ENCODE results near the gene DIS3L2.
"Not testable (repeated sequence)": the region's sequence is repeated elsewhere in the genome, so short reads cannot be mapped to it uniquely, and the experiment has no call there.

Gene DIS3L2

DNA sequence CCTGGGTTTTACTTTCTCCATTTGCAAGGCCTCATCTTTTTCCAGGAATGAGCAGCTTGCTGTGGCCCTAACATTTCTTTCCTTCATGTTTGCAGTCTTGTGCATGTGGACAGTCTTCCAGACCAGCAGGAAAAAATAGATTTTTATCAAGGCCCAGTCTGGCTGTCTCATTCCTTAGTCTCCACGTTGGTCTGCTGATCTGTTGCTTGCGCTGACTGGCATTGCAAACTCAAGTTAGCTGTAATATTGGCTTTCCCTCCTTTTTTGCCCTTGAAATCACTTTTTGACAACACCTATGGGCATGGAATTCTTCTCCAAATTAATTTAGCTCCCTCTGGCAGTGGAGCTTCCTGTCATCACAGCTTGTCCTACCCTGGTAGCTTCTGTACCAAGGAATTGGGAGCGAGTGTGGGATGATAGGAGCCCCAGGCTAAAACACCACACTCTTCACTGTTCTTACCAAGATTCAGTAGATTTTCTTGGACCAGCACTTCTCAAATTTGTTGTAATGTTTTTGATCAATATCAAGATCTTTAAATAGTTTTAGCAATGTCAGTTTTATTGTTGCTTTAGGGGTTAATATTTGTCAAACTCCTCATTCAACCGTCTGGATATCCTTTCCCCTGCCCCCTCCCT, 48.2 kb downstream of the DIS3L2 start:
- DNase-seq, result no peak

DNA sequence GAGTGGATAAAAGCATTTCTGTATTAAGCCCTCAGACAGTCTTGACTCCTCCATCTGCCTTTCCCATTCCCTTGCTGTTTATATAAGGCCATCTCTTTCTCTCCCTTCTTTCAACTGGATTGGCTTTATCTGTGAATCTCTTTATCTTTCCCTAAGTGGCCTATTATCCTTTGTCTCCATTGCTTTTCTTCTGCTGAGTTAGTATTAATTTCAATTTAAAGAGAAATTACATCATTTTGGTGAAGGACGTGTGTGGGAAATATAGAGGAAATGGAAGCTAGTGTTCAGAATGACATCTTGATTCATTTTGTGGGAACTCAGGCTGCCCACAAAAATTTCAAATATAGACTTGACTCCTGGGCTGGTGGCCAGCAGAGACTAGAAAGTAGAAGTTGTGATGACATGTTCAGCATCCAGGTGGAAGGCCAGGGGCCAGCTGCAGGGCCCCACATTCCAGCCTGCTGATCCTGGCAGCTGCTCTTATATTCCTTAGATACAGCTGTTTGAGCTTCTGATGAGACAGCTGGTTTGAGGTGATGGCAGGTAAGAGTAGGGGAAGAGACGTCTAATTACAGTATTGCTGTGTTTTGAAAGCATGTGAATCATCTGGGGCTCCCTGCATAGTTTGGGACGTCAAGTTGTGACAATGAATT, 52.3 kb downstream of the DIS3L2 start:
- no peak for DNase-seq

DNA sequence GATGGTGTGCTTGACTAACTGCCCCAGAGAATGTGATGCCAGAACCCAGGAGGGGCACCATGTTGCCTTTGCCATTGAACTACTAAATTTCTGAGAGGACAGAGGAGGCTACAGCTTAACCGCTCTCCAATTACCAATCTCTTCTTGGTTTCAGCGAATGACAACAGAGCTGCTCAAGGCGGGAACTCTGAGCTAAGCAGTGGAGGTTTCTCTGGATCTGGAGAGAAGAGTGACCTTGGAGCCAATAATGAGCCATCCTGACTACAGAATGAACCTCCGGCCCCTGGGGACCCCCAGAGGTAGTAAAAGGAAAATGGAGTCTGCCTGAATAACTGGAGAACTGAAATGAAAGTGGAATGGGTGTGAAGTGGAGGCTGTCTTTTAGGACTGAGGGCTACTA, 53.2 kb downstream of the DIS3L2 start:
- DNase-seq, result no peak

DNA sequence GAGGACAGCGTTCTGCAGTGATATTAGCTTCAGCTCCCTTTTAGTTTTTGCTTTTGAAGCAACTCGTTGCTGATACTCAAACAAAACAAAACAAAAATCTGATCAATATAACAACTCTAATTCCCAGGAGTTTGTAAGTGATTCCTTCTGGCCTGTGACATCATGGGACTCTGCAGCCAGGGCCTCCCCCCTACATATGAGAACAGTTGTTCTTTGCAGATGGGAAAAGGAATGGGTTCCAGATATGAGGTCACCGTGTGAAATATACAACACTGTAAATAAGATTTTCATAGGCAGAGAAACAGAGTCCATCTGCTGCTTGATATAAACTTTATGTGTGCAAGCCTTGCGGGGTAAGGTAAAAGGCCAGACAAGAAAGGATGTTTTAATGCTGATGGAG, 56.7 kb downstream of the DIS3L2 start:
- DNase-seq, result no peak

DNA sequence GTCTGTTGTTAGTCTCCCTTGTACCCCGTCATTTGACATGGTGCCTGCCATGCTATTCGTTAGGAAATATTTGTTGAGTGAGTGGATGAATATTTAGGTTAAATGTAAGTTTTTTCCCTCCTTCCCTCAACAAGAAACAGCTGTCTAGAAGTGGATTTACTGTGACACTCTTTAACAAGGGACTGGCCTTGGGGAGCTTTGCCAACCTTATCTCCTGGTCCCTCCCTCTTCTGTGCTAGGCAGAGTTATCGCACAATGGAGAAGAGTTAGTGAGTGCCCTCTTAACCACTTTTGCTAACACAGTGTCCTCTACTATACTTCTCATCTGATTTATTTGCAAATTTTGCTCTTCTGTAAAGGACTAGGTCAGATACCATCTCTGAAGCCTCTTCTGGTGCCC, 61.2 kb downstream of the DIS3L2 start:
- DNase-seq, result no peak

DNA sequence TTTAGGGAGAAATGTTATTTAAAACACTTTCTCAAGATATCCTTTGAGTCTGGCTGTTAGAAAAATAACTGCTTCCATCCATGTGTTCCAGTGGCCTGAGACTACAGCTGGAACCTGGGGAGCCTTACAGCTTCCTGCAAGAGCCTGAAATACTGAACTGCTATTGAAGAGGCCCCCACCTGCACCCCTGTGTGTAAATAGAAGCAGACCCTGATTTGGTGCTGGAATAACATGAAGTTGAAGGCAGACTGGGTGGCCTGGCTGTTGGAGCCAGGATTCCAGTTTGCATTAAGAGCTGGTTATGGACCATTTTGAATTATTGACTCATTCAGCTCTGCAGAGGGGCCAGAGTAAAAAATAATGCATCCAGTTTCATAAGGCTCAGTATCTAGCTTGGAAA, 61.9 kb downstream of the DIS3L2 start:
- DNase-seq, result no peak

DNA sequence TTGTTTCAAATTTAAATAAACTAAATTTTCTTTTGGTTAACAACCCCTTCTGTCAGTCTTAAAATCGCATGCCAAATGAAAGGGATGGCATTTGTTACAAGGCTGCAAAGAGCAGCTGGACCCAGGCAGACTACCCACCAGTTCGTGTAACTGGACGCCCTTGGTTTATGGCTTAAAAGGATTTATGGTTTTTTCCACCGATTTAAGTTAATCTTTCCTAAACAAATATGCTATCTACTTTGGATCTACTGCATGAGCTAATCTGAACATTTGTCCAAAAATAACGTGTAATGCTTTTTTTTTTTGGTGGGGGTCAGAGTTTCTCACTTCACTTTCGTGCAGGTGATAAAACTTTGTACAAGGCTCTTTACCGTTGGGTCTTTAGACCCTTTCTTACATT, 62.9 kb downstream of the DIS3L2 start:
- no peak for DNase-seq

DNA sequence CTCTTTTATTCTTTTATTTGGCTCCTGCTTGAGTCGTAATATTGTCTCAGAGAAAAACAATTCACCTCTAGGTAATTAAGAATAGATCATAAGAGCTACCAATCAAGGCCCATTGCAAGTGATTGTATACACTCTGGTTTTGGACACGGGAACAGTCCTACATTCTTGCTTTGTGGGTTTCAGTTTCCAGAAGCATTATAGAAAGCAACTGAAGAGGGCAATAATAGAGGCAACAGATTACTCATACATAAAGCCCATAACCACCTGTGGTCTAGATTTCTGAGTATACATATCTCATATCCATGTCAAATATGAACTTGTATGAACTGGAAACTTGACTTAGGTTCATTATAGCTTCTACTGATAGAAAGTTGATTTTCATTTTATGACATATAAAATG, 65.4 kb downstream of the DIS3L2 start:
- DNase-seq, result no peak

DNA sequence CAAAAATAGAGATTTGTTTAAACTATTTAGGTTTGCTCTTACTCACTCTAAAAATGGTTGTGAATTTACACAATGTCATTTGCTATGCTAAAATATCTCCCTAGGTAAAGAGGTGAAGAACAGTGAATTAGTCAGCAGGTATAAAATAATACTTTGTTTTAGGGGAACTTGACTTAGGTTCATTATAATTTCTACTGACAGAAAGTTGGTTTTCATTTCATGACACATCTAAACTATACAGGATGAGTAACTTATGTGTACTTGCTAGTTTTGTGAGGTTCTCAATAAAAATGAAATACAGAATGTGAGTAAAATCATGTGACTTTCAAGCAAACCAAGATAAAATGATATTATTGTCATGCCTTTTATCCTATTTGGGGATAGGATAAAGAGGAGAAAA, 66.0 kb downstream of the DIS3L2 start:
- DNase-seq, result no peak

DNA sequence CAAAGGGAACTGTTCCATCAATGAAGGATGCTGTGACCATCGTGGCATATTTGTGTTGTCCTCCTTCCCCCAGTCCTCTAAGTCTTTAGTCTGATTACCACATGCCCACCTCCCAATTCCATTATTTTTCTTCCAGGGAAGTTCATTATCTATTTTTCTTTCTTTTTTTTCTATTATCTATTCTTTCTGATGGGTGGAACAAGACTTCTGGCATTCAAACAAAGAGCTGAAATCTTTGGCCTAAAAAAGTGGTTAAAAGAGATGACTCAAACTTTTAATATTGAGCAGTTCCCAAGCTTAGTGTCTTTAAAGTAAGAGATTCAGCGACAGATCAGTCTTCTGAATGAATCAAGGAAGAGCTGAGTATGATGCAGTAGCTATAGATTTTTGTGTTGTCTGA, 66.6 kb downstream of the DIS3L2 start:
- DNase-seq, result no peak

DNA sequence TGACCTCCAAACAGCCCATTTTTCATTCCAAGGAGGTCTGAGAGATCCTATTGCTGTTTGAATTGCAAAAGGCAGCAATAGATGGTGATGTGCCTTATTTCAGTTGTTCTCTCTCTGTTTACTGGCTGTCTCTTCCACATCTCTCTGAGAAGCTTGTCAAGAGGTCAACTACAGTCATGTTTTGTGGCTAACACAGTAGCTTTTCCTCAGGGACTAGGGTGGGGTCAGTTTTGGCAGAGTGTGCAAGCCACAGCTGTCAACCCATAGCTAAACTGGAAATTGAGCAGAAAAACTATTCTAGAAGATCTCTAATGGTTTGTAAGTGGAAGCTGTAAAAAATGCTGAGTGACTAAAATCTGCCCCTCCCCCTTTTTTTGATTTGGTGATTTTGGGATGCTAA, 67.1 kb downstream of the DIS3L2 start:
- no peak for DNase-seq

DNA sequence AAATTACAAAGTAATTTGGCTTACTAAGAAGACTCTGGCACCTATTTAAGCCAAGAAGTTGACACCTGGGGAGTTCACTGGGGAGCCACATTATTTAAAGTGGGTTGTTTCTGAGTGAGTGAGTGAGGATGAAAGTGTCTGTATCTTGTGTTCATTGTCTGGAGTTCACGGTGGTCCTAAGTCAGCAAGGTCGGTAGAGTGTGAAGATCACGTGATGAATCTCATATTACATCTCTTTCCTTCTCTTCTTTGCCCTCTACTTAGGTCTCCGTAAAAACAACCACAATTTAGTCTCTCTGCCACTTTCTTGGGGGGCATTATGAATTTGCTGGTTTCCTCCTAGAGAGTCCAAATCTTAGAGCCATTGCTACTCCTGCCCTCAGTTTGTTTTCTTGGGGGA, 67.8 kb downstream of the DIS3L2 start:
- DNase-seq, result no peak

DNA sequence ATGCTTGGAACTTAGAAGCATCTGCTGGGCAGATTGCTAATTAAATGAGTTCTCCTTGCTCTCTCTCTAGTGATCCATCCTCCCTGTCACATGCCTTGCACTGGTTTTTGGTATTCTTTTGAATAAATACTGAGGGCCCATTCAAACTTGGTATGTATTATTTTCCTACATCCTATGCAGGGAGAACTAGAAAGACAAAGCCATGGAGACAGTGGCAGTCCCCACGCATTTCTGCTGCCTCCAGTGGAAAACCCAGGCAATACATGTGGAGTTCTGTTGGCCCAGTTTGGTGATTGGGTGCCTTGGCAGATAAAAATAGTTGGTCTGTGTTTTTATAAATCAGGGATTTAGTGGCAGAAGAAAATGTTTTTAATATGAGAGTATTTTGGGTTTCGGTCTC, 68.7 kb downstream of the DIS3L2 start:
- no peak for DNase-seq

DNA sequence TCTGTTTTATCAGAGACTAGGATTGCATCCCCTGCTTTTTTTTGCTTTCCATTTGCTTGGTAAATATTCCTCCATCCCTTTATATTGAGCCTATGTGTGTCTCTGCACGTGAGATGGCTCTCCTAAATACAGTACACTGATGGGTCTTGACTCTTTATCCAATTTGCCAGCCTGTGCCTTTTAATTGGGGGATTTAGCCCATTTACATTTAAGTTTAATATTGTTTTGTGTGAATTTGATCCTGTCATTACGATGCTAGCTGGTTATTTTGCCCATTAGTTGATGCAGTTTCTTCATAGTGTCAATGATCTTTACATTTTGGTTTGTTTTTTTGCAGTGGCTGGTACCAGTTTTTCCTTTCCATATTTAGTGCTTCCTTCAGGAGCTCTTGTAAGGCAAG, 73.8 kb downstream of the DIS3L2 start:
- not testable (repeated sequence) for DNase-seq

DNA sequence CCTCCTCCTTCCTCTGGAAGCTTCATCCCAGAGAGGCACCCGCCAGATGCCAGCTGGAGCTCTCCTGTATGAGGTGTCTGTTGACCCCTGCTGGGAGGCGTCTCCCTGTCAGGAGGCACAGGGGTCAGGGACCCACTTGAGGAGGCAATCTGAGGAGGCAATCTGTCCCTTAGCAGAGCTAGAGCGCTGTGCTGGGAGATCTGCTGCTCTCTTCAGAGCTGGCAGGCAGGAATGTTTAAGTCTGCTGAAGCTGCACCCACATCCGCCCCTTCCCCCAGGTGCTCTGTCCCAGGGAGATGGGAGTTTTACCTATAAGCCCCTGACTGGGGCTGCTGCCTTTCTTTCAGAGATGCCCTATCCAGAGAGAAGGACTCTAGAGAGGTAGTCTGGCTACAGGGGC, 75.4 kb downstream of the DIS3L2 start:
- not testable (repeated sequence) for DNase-seq

DNA sequence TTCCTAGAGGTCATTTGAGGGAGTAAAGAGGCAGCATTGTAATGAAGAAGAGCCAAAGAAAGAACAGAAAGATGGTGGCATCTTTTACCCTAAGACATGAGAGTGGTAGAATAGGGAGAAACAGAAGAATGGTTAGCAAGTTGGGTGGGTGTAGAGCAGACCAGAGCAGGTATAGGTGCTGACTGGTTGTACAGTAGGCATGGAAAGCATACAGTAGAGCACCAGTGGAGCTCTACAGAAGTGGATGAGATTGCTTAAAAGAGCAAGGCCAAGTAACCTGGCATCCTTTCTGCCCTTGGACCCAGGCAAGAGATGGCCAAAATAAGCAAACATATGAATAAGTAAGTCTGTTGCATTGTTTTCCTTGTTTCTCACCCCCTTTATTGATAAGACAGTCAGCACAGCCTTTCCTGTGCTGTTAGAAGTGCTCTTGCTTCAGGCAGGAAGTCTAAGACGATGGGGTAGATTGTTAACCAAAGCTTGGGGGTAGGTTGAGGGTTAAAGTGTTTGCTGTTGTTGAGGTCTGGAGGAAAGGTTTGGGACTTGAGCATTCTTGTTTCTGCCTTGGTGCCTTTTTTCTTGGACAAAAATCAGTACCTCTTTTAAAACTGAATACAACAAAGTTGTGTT, 76.9 kb downstream of the DIS3L2 start:
- no peak for DNase-seq

DNA sequence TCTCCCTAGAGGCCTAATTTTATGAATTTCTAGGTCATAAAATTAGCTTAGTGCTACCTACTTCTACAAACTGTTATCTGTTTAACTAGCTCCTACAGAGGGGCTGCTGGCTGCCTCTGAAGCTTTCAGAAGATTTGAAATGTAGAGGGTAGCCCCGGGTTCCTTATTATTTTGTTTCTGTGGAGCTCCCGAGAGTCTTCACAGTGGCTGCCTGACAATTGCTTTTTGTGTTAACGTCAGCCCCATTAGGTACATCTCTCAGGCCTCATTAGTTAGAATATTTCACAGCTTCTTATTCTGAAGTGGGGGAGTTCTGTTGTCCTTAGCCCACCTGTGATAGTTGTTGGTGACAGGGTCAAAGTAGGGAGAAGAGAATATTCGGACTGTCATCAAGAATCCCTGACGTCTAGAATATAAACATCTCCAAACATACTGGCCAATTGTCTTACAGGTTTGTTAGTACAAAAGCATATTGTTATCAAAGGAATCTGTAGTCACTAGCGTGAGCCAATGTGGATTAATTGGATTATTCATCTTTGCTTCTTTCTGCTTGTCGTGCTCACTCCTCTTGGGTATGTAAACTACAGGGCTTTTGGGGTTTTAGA, 77.5 kb downstream of the DIS3L2 start:
- no peak for DNase-seq

DNA sequence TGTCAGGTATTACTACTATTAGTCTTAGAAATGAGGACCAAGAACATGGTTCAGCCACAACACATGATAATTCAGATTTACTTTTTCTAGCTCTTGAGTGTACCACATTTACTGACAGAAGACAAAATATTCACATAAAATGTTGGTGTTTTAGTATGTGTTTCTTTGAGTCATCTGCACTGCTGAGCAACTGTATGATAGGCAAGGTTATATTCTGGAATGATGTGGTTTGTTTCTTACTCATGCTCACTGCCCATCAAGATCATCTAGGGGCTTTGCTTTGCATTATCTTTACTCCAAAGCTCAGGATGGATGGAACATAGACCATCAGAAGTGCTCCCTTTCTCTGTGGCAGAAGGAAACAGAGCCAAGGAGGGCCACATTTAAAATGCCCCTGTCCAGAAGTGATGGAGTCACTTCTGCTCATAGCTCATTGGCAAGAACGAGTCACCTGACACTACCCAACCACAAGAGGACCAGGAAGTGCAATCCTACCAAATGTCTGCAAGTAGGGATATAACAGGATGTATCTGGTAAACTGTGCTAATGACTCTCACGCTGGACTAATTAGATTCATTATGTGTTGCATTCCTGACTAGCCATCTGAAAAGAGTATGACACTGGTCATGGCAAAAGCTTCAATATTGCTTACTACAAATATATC, 81.5 kb downstream of the DIS3L2 start:
- no peak for DNase-seq

DNA sequence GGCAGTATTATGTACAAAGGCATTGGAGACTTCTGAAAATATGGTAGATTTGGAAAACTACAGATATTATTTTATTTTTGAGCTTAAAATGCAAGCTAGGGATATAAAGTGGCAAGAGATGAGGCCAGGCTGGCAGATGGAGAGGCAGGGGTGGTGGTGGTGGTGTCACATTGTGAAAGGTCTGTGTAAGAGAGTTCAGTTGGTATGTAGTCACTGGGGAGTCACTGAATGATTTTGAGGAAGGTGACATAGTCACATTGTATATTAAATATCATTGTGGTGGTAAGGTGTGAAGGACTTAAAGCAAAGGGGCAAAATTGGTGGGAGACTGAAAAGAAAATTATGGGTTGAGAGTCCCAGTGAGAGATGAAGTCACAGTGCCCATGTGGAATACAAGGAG, 82.5 kb downstream of the DIS3L2 start:
- no peak for DNase-seq

DNA sequence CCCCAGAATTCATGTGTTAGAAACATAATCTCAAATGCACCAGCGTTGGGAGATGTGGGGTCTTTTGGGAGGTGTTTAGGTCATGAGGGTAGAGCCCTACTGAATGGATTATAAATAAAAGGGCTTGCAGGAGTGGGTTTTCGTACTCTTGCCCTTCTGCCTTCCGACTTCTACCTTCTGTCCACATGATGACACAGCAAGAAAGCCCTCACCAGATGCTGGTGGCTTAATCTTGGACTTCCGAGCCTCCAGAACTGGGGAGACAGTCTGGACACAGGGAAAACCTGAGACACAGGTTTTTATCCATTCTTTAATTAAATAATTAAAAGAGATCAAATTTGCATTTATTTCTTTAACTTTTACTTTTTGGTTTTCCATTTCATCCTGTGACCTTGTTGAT, 87.8 kb downstream of the DIS3L2 start:
- DNase-seq, result no peak

DNA sequence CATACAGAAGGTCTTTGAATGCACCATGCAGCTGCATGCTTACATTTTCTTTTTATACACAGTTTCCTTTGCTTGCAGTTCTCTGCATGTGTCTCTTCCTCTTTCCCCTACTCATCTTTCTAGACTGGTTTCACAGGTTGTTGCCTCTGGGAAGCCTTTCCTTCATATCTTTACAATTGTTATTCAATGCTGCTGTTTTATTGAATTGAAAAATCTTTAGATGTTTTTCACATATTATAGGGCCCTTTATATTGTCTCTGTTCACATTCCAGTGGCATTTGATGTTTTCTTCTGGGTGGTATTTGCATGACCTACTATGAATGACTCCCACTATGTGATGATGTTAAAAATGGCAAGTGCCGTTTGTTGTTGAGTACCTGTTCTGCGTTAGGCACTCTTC, 91.1 kb downstream of the DIS3L2 start:
- no peak for DNase-seq

DNA sequence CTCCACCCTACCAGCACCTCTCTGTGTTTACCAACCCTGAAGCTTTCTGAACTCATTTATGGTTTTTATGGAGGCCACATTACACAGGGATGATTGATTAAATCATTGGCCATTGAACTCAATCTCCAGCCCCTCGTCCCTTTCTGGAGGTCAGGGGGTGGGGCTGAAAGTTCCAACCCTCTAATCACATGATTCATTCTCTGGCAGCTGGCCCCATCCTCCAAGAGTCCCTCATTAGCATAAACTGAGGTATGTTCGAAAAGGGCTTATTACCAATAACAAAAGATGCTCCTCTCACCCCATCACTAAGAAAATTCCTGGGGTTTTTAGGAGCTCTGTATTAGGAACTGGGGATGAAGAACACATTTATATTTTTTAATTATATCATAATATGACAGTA, 92.3 kb downstream of the DIS3L2 start:
- no peak for DNase-seq
